ENCODE measurements around the gene EGFL7.

The EGFL7 gene

GRCh38 chr9:136675477-136676296 is 13.0 kb downstream of the EGFL7 start:
- peaks cover 0 to 6% of the 10 kb centered on the region in 2 donors for H3K27me3 Mint-ChIP-seq
- H3K9me3 Mint-ChIP-seq, result no peaks in the 10 kb centered on the region
- peaks cover 5 to 11% of the 10 kb centered on the region in 2 donors for H3K36me3 Mint-ChIP-seq
- no peak overlapping the region for H3K4me3 Mint-ChIP-seq
- H3K4me1 Mint-ChIP-seq, result peaks cover 8 to 15% of the 10 kb centered on the region in 2 donors
- DNase-seq, result no peak
- no peak for ATAC-seq (replicated peaks)
- no peak overlapping the region for H3K27ac Mint-ChIP-seq

DNA sequence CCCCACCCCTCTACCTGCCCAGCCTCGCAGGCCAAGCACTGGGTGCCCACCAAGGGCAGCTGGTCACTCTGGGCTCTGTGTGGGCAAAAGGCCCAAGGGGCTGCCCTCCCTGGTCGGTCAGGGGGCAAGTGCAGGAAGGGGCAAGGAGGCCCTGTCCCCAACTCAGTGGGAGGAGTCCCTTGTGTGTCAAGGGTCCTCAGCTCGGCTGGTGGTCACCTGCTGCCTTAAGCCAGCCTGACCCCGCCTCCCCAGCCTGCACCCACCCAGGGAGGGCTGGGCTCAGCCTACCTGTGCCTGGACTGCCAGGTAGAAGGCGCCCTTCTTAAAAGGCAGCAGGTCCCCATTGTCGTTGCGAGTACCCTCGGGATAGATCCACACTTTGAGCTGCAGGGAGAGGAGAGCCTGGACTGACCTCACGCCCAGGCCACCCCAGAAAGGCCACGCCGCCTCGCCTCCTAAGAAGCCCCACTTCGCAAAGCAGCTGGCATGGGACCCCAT is 13.6 kb downstream of the EGFL7 start:
- ATAC-seq (replicated peaks), result no peak

DNA sequence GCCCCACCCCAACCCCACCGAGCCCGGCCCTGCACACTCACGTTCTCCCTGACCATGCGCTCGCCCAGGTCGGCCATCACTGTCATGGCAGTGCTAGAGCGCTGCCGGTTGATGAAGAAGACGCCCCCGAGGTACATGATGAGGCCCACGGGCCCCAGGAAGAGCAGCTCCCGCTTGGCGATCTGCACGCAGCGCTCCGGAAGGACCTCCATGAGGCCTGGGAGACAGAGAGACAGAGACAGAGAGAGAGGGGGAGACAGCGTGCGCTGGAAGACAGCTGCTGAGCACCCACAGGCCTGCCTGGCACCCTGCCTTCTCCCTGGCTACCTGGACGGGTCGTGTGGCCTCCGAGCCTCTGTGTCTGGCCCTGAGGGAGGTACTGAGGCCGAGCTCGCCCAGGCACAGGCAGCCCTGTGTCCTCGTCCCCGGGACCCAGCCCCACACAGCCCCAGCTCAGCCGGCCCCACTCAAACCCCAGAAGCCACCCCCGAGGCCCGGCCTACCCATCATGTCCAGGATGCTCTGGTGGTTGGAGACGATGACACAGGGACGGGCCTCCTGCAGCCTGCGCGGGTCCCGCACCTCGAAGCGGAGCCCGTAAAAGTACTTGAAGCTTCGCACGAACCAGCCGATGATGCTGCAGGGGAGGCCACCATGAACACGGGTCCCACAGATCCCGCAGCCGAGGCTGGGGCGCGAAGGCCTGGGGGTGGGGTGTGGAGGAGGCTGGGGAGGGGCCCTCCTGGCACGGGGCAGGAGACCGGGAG is 14.4 kb downstream of the EGFL7 start:
- Mint-ChIP-seq H3K9me3 (no peaks in the 10 kb centered on the region), H3K27me3 (no peaks in the 10 kb centered on the region), H3K27ac (no peak overlapping the region), H3K36me3 (peaks cover 5 to 11% of the 10 kb centered on the region in 2 donors), H3K4me3 (no peak overlapping the region), H3K4me1 (peaks cover 7 to 10% of the 10 kb centered on the region in 2 donors)
- ATAC-seq (replicated peaks) (no peak), DNase-seq (no peak)

More for the DNA sequence above, 13.6 kb downstream of the EGFL7 start:
- Mint-ChIP-seq H3K4me1 (peaks cover 7 to 15% of the 10 kb centered on the region in 2 donors), H3K27ac (no peak overlapping the region), H3K9me3 (no peaks in the 10 kb centered on the region), H3K4me3 (no peak overlapping the region), H3K36me3 (peaks cover 5 to 11% of the 10 kb centered on the region in 2 donors), H3K27me3 (peaks cover 0 to 5% of the 10 kb centered on the region in 2 donors)
- DNase-seq, result no peak

DNA sequence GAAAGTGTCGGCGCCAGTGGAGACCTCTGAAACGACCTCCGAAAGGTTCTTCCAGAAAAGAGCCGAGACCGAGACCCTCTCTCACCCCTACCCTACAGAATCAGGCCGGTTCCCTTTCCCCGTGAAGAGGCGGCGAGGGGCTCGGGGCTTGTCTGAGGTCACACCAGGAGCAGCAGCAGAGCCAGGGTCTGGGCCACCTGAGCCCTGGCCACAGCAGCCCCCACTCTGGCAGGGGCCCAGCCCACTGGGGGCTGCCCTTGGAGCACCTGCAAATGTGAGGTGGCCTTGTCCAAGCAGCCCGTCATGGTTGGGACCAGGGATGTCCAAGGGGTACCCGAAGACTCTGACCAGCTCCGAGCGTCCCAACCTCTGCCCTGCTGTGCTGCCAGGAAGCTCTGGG is 15.3 kb downstream of the EGFL7 start:
- H3K4me1 Mint-ChIP-seq, result peaks cover 7 to 10% of the 10 kb centered on the region in 2 donors
- no peaks in the 10 kb centered on the region for H3K9me3 Mint-ChIP-seq
- H3K27me3 Mint-ChIP-seq, result no peaks in the 10 kb centered on the region
- peaks cover 5 to 10% of the 10 kb centered on the region in 2 donors for H3K36me3 Mint-ChIP-seq
- ATAC-seq (replicated peaks) (no peak), DNase-seq (no peak)
- H3K27ac Mint-ChIP-seq, result no peak overlapping the region
- no peak overlapping the region for H3K4me3 Mint-ChIP-seq

GRCh38 chr9:136678624-136679023 is 15.9 kb downstream of the EGFL7 start:
- DNase-seq (no peak), ATAC-seq (replicated peaks) (peak in 1 of 2 donors; percentile 51)
- Mint-ChIP-seq H3K4me1 (peaks cover 7 to 10% of the 10 kb centered on the region in 2 donors), H3K27ac (no peak overlapping the region), H3K27me3 (no peaks in the 10 kb centered on the region), H3K4me3 (no peak overlapping the region), H3K9me3 (no peaks in the 10 kb centered on the region), H3K36me3 (peaks cover 5 to 8% of the 10 kb centered on the region in 2 donors)

- no peak for ATAC-seq (replicated peaks)
- Mint-ChIP-seq H3K4me3 (no peak overlapping the region), H3K36me3 (peaks cover 0 to 3% of the 10 kb centered on the region in 2 donors), H3K4me1 (peaks cover 7 to 10% of the 10 kb centered on the region in 2 donors), H3K27ac (peak overlapping the region; percentile 59), H3K9me3 (no peaks in the 10 kb centered on the region), H3K27me3 (no peaks in the 10 kb centered on the region)
- no peak for DNase-seq
Observed at GRCh38 chr9:136679431-136679941, 16.8 kb downstream of the EGFL7 start.

DNA sequence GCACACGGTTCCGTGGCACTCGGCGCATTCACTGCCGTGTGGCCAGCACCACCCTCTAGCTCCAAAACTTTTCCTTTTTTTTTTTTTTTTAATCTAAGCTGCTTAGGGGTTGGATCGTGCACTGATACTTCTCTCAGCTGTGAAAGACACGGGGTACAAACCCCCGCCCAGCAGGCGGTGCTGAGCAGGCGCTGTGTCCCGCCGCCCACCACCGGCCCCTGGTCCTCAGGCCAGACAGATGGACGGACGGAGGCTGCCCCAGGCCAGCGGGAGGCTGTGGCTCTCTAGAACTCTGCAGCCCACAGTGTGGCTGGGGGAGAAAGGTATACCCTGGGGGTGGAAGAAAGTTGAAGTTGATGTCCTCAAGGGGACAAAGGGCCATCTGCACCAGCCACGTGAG is 18.3 kb downstream of the EGFL7 start:
- DNase-seq (no peak), ATAC-seq (replicated peaks) (no peak)
- peaks cover 10 to 15% of the 10 kb centered on the region in 2 donors for H3K4me1 Mint-ChIP-seq
- H3K27ac Mint-ChIP-seq, result no peak overlapping the region
- no peak overlapping the region for H3K4me3 Mint-ChIP-seq
- H3K27me3 Mint-ChIP-seq, result no peaks in the 10 kb centered on the region
- no peaks in the 10 kb centered on the region for H3K9me3 Mint-ChIP-seq
- peaks cover 0 to 1% of the 10 kb centered on the region in 2 donors for H3K36me3 Mint-ChIP-seq

DNA sequence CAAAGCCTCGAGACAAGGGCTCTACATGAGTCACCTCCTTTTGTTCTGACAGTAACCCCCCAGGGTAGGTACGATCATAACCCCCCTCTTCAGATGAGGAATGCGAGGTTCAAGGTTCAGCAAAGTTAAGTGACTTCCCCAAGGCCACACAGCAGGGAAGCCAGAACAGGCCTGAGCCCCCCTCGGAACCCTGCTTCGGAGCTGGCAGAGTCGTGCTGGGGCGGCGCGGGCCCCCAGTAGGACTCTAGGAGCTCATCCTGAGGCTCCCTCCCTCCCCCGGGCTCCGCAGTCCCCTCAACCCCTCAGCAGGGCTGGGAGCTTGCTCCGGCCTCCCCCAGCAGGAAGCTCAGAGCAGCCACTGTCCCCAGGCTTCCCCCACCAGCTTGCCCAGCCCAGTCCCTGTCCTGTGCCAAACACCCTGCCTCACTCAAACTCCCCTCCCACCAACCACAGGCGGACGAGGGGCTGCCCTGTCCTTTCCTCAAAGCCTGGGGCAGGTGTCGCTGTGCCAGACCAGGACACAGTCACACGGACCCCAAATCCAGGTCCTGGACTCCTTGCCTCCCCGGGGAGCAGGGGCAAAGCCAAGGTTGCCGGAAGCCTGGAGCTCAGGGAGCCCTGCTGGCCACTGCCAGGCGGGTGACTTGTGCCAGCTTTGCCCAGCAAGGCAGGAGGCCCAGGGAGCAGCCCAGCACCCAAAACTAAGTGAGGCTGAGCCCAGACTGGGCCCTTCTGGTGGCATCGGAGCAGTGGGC is 19.4 kb downstream of the EGFL7 start:
- ATAC-seq (replicated peaks) (no peak), DNase-seq (no peak)
- Mint-ChIP-seq H3K27ac (no peak overlapping the region), H3K36me3 (peaks cover 0 to 1% of the 10 kb centered on the region in 2 donors), H3K4me1 (peaks cover 13 to 21% of the 10 kb centered on the region in 2 donors), H3K4me3 (no peak overlapping the region), H3K27me3 (no peaks in the 10 kb centered on the region), H3K9me3 (no peaks in the 10 kb centered on the region)

DNA sequence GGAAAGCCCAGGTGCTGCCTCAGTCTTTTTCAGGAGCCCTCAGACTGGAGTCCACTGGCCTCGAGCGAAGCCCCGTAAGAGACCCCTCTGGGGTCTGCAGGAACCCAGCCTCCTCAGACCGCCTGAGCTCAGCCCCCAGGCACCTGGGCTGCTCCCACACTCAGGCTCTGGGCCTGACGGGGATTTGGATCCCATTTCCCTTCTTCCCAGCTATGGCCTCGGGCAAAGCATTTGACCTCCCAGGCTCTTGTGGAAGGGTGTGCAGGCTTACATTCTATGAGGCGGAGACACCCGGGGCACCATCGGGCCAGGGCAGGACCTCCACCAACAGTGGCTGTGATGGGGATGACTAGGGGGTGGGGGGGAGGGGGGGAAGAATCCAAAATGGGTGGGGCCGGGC is 20.0 kb downstream of the EGFL7 start:
- H3K27ac Mint-ChIP-seq, result no peak overlapping the region
- peaks cover 0 to 1% of the 10 kb centered on the region in 2 donors for H3K36me3 Mint-ChIP-seq
- H3K4me3 Mint-ChIP-seq, result no peak overlapping the region
- H3K27me3 Mint-ChIP-seq, result no peaks in the 10 kb centered on the region
- H3K4me1 Mint-ChIP-seq, result peaks cover 13 to 21% of the 10 kb centered on the region in 2 donors
- no peak for DNase-seq
- ATAC-seq (replicated peaks), result no peak
- H3K9me3 Mint-ChIP-seq, result no peaks in the 10 kb centered on the region

DNA sequence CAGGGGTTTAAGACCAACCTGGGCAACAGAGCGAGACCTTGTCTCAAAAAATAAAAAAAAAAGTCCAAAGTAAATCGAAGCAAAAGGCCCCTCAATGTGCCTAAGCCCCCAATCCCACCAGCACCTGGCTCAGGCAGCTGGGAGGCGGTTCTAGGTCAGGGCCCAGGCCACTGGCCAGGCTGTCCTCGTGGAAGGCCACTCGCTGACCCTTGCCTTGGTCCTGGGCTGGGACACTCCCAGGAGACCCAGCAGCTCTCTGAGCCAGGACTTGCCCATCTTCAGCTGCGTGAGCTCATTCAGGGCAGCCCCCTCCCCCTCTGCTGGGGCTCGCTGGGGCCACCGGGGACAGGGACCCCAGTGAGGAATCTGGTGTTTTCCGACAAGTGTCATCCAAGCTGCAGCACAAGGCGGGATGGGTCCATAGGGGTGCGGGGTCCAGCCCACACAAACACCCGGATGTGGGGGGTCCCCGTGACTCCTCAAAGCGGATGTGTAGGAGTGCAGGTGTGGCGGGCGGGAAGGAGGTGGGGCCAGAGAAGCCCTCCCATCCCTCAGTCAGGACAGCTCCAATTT is 20.5 kb downstream of the EGFL7 start:
- H3K36me3 Mint-ChIP-seq, result peaks cover 0 to 1% of the 10 kb centered on the region in 2 donors

GRCh38 chr9:136683755-136684154 is 21.0 kb downstream of the EGFL7 start:
- Mint-ChIP-seq H3K4me1 (peaks cover 15 to 29% of the 10 kb centered on the region in 2 donors), H3K9me3 (no peaks in the 10 kb centered on the region), H3K4me3 (no peak overlapping the region), H3K27ac (no peak overlapping the region), H3K36me3 (peaks cover 0 to 1% of the 10 kb centered on the region in 2 donors), H3K27me3 (no peaks in the 10 kb centered on the region)
- ATAC-seq (replicated peaks) (no peak), DNase-seq (no peak)

More for the DNA sequence above, 20.5 kb downstream of the EGFL7 start:
- H3K4me3 Mint-ChIP-seq, result no peak overlapping the region
- DNase-seq, result no peak
- ATAC-seq (replicated peaks), result no peak
- H3K27ac Mint-ChIP-seq, result no peak overlapping the region
- H3K4me1 Mint-ChIP-seq, result peaks cover 14 to 26% of the 10 kb centered on the region in 2 donors
- no peaks in the 10 kb centered on the region for H3K27me3 Mint-ChIP-seq
- H3K9me3 Mint-ChIP-seq, result no peaks in the 10 kb centered on the region

DNA sequence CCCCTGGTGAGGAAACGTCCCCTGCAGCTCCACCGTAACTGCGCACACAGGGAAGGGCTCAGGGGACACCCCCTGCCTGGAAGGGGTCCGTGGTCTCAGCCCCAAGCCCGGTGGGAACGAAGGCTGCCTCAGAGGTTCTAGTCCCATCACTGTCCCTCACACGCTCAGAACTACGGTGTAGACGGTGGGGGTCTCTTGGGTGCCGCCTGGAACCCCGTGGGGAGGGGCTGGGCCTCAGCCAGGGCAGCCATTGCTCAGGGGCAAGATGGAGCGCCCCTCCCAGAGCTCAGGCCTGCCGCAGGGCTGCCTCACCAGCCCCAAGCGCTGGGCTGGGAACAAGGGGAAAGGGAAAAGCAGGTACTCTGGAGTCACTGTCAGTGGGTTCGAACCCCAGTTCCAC is 21.6 kb downstream of the EGFL7 start:
- Mint-ChIP-seq H3K4me3 (no peak overlapping the region), H3K36me3 (peaks cover 0 to under 1% of the 10 kb centered on the region in 2 donors), H3K27ac (no peak overlapping the region), H3K27me3 (no peaks in the 10 kb centered on the region), H3K4me1 (peaks cover 12 to 24% of the 10 kb centered on the region in 2 donors), H3K9me3 (no peaks in the 10 kb centered on the region)
- DNase-seq (no peak), ATAC-seq (replicated peaks) (no peak)

GRCh38 chr9:136684799-136685198 is 22.1 kb downstream of the EGFL7 start:
- no peaks in the 10 kb centered on the region for H3K9me3 Mint-ChIP-seq
- H3K27ac Mint-ChIP-seq, result no peak overlapping the region
- no peaks in the 10 kb centered on the region for H3K36me3 Mint-ChIP-seq
- DNase-seq, result no peak
- no peak for ATAC-seq (replicated peaks)
- peak overlapping the region in 1 of 2 donors; percentile 8 for H3K4me3 Mint-ChIP-seq
- H3K4me1 Mint-ChIP-seq, result peaks cover 8 to 19% of the 10 kb centered on the region in 2 donors
- H3K27me3 Mint-ChIP-seq, result no peaks in the 10 kb centered on the region
